Mesendoderm (in vitro differentiated cells): ENCODE measurements around the gene KAT7.

Experiments
- DNase-seq: peaks from one replicate; pipeline ENCODE4 v3.0.0; 2013
- H2AK5ac ChIP-seq: 2 replicates; pipeline ENCODE4 v1.6.1; 2013; ENCODE audit warnings: low read length, inconsistent platforms
- H2BK120ac ChIP-seq: 2 replicates; pipeline ENCODE4 v1.6.1; 2013; ENCODE audit warnings: low read depth, mild to moderate bottlenecking, low read length, moderate library complexity, mixed read lengths
- H2BK15ac ChIP-seq: replicated peaks from 2 replicates; pipeline ENCODE4 v1.6.1; 2013; ENCODE audit warnings: low read depth, mild to moderate bottlenecking, moderate library complexity
- H2BK5ac ChIP-seq: 2 replicates; pipeline ENCODE4 v1.6.1; 2013; ENCODE audit warnings: low read length, inconsistent platforms
- H3K18ac ChIP-seq: 2 replicates; pipeline ENCODE4 v1.6.1; 2013; ENCODE audit warnings: mild to moderate bottlenecking, low read length, mixed read lengths
- H3K23ac ChIP-seq: one replicate; pipeline ENCODE4 v1.6.1; 2013; ENCODE audit warnings: low read length
- H3K27ac ChIP-seq: 2 replicates; pipeline ENCODE4 v1.5.1; 2013; ENCODE audit warnings: low read depth, mild to moderate bottlenecking, inconsistent platforms, low read length, moderate library complexity
- H3K27me3 ChIP-seq: 2 replicates; pipeline ENCODE4 v1.6.1; 2013; ENCODE audit warnings: low read length, control low read depth, mild to moderate bottlenecking, inconsistent platforms; ENCODE audit not compliant: insufficient read depth, poor library complexity
- H3K36me3 ChIP-seq: 2 replicates; pipeline ENCODE4 v1.6.1; 2013; ENCODE audit warnings: low read length, inconsistent platforms; ENCODE audit not compliant: control insufficient read depth, insufficient read depth
- H3K4ac ChIP-seq: one replicate; pipeline ENCODE4 v1.6.1; 2013; ENCODE audit warnings: low read depth, mild to moderate bottlenecking, low read length, moderate library complexity
- H3K4me1 ChIP-seq: 2 replicates; pipeline ENCODE4 v1.6.1; 2013; ENCODE audit warnings: low read depth, low read length, inconsistent platforms; ENCODE audit not compliant: control insufficient read depth
- H3K4me2 ChIP-seq: 2 replicates; pipeline ENCODE4 v1.6.1; 2013; ENCODE audit warnings: low read length
- H3K4me3 ChIP-seq: 2 replicates; pipeline ENCODE4 v1.5.1; 2013; ENCODE audit warnings: mild to moderate bottlenecking, low read length
- H3K56ac ChIP-seq: one replicate; pipeline ENCODE4 v1.6.1; 2013; ENCODE audit warnings: low read length
- H3K79me1 ChIP-seq: 2 replicates; pipeline ENCODE4 v1.6.1; 2013; ENCODE audit warnings: low read length, inconsistent platforms
- H3K79me2 ChIP-seq: 2 replicates; pipeline ENCODE4 v1.6.1; 2013; ENCODE audit warnings: mild to moderate bottlenecking, low read length; ENCODE audit not compliant: control insufficient read depth, insufficient read depth
- H3K9ac ChIP-seq: 2 replicates; pipeline ENCODE4 v1.6.1; 2013; ENCODE audit warnings: low read length, inconsistent platforms
- H4K5ac ChIP-seq: one replicate; pipeline ENCODE4 v1.6.1; 2013; ENCODE audit warnings: low read length
- H4K8ac ChIP-seq: one replicate; pipeline ENCODE4 v1.6.1; 2013; ENCODE audit warnings: low read depth, mild to moderate bottlenecking, control low read depth, low read length, moderate library complexity
- WGBS: extraction: QIAGEN DNeasy Blood & Tissue Kit; methylation state at CpG from one replicate; pipeline ENCODE4 v1.1.7; 2013; ENCODE audit warnings: low lambda C conversion rate, missing lambda C conversion rate; ENCODE audit not compliant: insufficient coverage; ENCODE audit errors: extremely low coverage; 5-methylcytosine and 5-hydroxymethylcytosine counted together

KAT7 gene

GRCh38 chr17:49841548-49841947 is 53.1 kb downstream of the KAT7 start:
- no peak overlapping the region for H3K4me2 ChIP-seq
- H3K23ac ChIP-seq, result no peak overlapping the region
- DNase-seq, result no peak
- H3K18ac ChIP-seq, result no peak overlapping the region
- H4K5ac ChIP-seq, result no peak overlapping the region
- H3K4me1 ChIP-seq, result no peaks in the 10 kb centered on the region
- H3K27ac ChIP-seq, result no peak overlapping the region
- no peak overlapping the region for H4K8ac ChIP-seq
- H3K4ac ChIP-seq, result no peak overlapping the region
- H2BK5ac ChIP-seq, result no peak overlapping the region
- H2BK120ac ChIP-seq, result no peak overlapping the region
- no peak overlapping the region for H3K4me3 ChIP-seq
- H2AK5ac ChIP-seq, result no peak overlapping the region
- H3K9ac ChIP-seq, result no peak overlapping the region
- H3K79me2 ChIP-seq, result no peaks in the 10 kb centered on the region
- H3K56ac ChIP-seq, result no peak overlapping the region
- no CpG with 5 or more reads among the region's 3 CpGs for WGBS
- H3K79me1 ChIP-seq, result peaks cover 1% of the 10 kb centered on the region
- H2BK15ac ChIP-seq, result no peak overlapping the region
- no peaks in the 10 kb centered on the region for H3K27me3 ChIP-seq
- H3K36me3 ChIP-seq, result peaks cover 4% of the 10 kb centered on the region

DNA sequence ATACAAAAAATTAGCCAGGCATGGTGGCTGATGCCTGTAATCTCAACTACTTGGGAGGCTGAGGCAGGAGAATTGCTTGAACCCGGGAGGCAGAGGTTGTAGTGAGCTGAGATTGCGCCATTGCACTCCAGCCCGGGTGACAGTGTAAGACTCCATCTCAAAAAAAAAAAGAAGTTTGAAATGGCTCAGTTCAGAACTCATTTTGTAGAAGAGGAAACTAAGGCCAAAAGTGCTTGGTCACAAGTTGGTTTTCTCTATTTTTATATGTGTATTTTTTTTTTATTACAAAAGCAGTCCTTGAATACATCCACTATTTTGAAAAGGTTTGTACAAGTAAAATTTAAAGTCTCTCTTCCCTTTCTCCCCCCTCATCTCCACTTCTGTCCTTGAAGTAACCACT is 53.9 kb downstream of the KAT7 start:
- no peak overlapping the region for H3K4ac ChIP-seq
- H3K4me2 ChIP-seq, result no peak overlapping the region
- no peak overlapping the region for H3K23ac ChIP-seq
- no peak overlapping the region for H3K18ac ChIP-seq
- H3K9ac ChIP-seq, result no peak overlapping the region
- no peaks in the 10 kb centered on the region for H3K79me2 ChIP-seq
- H2BK5ac ChIP-seq, result no peak overlapping the region
- no peak overlapping the region for H3K4me3 ChIP-seq
- no peaks in the 10 kb centered on the region for H3K27me3 ChIP-seq
- H2AK5ac ChIP-seq, result no peak overlapping the region
- no peaks in the 10 kb centered on the region for H3K4me1 ChIP-seq
- no peak overlapping the region for H4K5ac ChIP-seq
- H3K56ac ChIP-seq, result no peak overlapping the region
- DNase-seq, result no peak
- no peak overlapping the region for H2BK15ac ChIP-seq
- WGBS, result no CpG with 5 or more reads among the region's 3 CpGs
- H3K27ac ChIP-seq, result no peak overlapping the region
- H4K8ac ChIP-seq, result no peak overlapping the region
- H3K36me3 ChIP-seq, result peaks cover 4% of the 10 kb centered on the region
- peaks cover 1% of the 10 kb centered on the region for H3K79me1 ChIP-seq
- no peak overlapping the region for H2BK120ac ChIP-seq

DNA sequence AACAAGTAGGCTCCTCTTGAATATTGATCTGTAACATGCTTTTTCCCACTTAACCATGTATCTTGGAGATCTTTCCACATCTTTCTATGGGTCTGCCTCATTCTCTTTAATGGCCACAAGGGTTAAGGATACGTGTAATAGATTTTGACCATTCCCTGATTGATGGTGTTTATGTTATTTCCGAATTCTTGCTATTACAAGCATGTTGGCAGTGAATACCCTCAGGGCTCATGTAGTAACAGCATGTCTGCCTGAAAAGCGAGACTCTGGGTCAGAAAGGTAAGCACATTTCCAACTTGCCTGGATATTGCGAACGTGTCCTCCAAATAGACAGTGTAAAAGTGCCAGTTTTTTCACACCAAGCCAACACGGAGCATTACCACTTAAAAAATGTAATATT is 54.4 kb downstream of the KAT7 start:
- no CpG with 5 or more reads among the region's 6 CpGs for WGBS
- peaks cover 4% of the 10 kb centered on the region for H3K36me3 ChIP-seq

DNA sequence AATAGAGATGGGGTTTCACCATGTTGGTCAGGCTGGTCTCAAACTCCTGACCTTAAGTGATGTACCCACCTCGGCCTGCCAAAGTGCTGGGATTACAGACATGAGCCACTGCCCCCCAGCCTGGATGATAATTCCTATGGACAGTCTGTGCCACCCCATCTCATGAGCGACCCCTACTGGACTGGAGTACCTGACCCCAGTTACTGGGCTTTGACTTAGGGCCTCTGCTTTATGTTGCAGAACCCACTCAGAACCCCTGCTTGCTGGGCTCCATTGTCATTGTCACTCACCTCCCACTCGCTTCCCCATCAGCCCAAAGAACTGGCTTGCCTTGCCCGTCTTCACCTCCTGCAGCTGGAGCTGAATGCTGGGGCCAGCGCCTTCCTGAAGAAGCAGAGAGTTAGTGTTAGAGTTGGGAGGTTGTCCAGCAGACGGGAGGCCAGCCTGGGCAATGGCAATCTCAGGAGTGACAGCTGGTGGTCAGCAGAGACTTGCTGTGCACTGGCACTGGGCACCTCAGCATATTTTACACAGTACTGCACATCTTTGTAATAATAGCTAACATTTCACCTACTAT is 55.4 kb downstream of the KAT7 start:
- H4K5ac ChIP-seq, result no peak overlapping the region
- H2BK15ac ChIP-seq, result no peak overlapping the region
- H3K18ac ChIP-seq, result no peak overlapping the region
- H4K8ac ChIP-seq, result no peak overlapping the region
- no peak overlapping the region for H3K4ac ChIP-seq
- no peak overlapping the region for H3K4me3 ChIP-seq
- H3K23ac ChIP-seq, result no peak overlapping the region
- H3K27ac ChIP-seq, result no peak overlapping the region
- peaks cover 1% of the 10 kb centered on the region for H3K79me1 ChIP-seq
- H2AK5ac ChIP-seq, result no peak overlapping the region
- peak; percentile 52 for DNase-seq
- no peaks in the 10 kb centered on the region for H3K4me1 ChIP-seq
- no peak overlapping the region for H3K9ac ChIP-seq
- no peaks in the 10 kb centered on the region for H3K27me3 ChIP-seq
- H2BK120ac ChIP-seq, result no peak overlapping the region
- no peak overlapping the region for H3K4me2 ChIP-seq
- H3K79me2 ChIP-seq, result no peaks in the 10 kb centered on the region
- no peak overlapping the region for H2BK5ac ChIP-seq
- H3K36me3 ChIP-seq, result peaks cover 4% of the 10 kb centered on the region
- no peak overlapping the region for H3K56ac ChIP-seq
- no CpG with 5 or more reads among the region's 6 CpGs for WGBS

More for the DNA sequence above, 54.4 kb downstream of the KAT7 start:
- H3K4ac ChIP-seq, result no peak overlapping the region
- H3K79me1 ChIP-seq, result peaks cover 1% of the 10 kb centered on the region
- H3K4me1 ChIP-seq, result no peaks in the 10 kb centered on the region
- H3K9ac ChIP-seq, result no peak overlapping the region
- H3K79me2 ChIP-seq, result no peaks in the 10 kb centered on the region
- H2BK15ac ChIP-seq, result no peak overlapping the region
- H3K27me3 ChIP-seq, result no peaks in the 10 kb centered on the region
- H2BK120ac ChIP-seq, result no peak overlapping the region
- DNase-seq, result no peak
- no peak overlapping the region for H3K27ac ChIP-seq
- H3K56ac ChIP-seq, result no peak overlapping the region
- no peak overlapping the region for H3K18ac ChIP-seq
- H3K4me2 ChIP-seq, result no peak overlapping the region
- H3K23ac ChIP-seq, result no peak overlapping the region
- H3K4me3 ChIP-seq, result no peak overlapping the region
- H2BK5ac ChIP-seq, result no peak overlapping the region
- H4K5ac ChIP-seq, result no peak overlapping the region
- no peak overlapping the region for H2AK5ac ChIP-seq
- no peak overlapping the region for H4K8ac ChIP-seq

GRCh38 chr17:49845321-49845720 is 56.8 kb downstream of the KAT7 start:
- H3K4me1 ChIP-seq, result no peaks in the 10 kb centered on the region
- no peak overlapping the region for H2BK15ac ChIP-seq
- peaks cover 4% of the 10 kb centered on the region for H3K36me3 ChIP-seq
- peaks cover 1% of the 10 kb centered on the region for H3K79me1 ChIP-seq
- H2BK5ac ChIP-seq, result no peak overlapping the region
- H4K8ac ChIP-seq, result no peak overlapping the region
- H3K9ac ChIP-seq, result no peak overlapping the region
- H3K4me2 ChIP-seq, result no peak overlapping the region
- WGBS, result no CpG with 5 or more reads among the region's 3 CpGs
- no peaks in the 10 kb centered on the region for H3K27me3 ChIP-seq
- H3K4ac ChIP-seq, result no peak overlapping the region
- H3K79me2 ChIP-seq, result no peaks in the 10 kb centered on the region
- H3K56ac ChIP-seq, result no peak overlapping the region
- no peak overlapping the region for H2AK5ac ChIP-seq
- no peak overlapping the region for H3K18ac ChIP-seq
- no peak overlapping the region for H3K4me3 ChIP-seq
- H2BK120ac ChIP-seq, result no peak overlapping the region
- H3K27ac ChIP-seq, result no peak overlapping the region
- DNase-seq, result no peak
- no peak overlapping the region for H3K23ac ChIP-seq
- H4K5ac ChIP-seq, result no peak overlapping the region
